NOMO-1 treated with DMSO at 0.1 percent for 48 hours (cell line): ENCODE results near the gene HS3ST5.

Source experiments
- DNase-seq: peaks from one replicate; lab custom pipeline; 2025; ENCODE audit not compliant: unreplicated experiment; lab: John Stamatoyannopoulos, UW

HS3ST5 gene

GRCh38 chr6:114342826-114343781 is at the start of gene HS3ST5:
TSS of gene HS3ST5 (minus strand) at chr6:114343023. CDS start at chr6:114062845, 280,178 bp downstream.
- no peak for DNase-seq

GRCh38 chr6:114390176-114390575 is 47.4 kb upstream of the HS3ST5 start:
- DNase-seq, result no peak

GRCh38 chr6:114389111-114389510 is 46.3 kb upstream of the HS3ST5 start:
- no peak for DNase-seq

- DNase-seq, result no peak
Observed at GRCh38 chr6:114382406-114382805, 39.6 kb upstream of the HS3ST5 start.

- no peak for DNase-seq
Observed at GRCh38 chr6:114377881-114378280, 35.1 kb upstream of the HS3ST5 start.

- DNase-seq, result no peak
Observed at GRCh38 chr6:114376611-114377175, 33.9 kb upstream of the HS3ST5 start.

- DNase-seq, result no peak
Observed at GRCh38 chr6:114375541-114376192, 32.8 kb upstream of the HS3ST5 start.

GRCh38 chr6:114367315-114367961 is 24.6 kb upstream of the HS3ST5 start:
- no peak for DNase-seq

GRCh38 chr6:114366899-114367298 is 24.1 kb upstream of the HS3ST5 start:
- no peak for DNase-seq

- DNase-seq, result no peak
Observed at GRCh38 chr6:114364301-114364700, 21.5 kb upstream of the HS3ST5 start.

- DNase-seq, result no peak
Observed at GRCh38 chr6:114362957-114363356, 20.1 kb upstream of the HS3ST5 start.

- no peak for DNase-seq
Observed at GRCh38 chr6:114362396-114362795, 19.6 kb upstream of the HS3ST5 start.

GRCh38 chr6:114361036-114361435 is 18.2 kb upstream of the HS3ST5 start:
- DNase-seq, result no peak

- DNase-seq, result no peak
Observed at GRCh38 chr6:114355300-114355699, 12.5 kb upstream of the HS3ST5 start.

- DNase-seq, result no peak
Observed at GRCh38 chr6:114354482-114354881, 11.7 kb upstream of the HS3ST5 start.

GRCh38 chr6:114346451-114346850 is 3.6 kb upstream of the HS3ST5 start:
- DNase-seq, result no peak

GRCh38 chr6:114344971-114345275 is 2.1 kb upstream of the HS3ST5 start:
- DNase-seq, result no peak

GRCh38 chr6:114344246-114344970 is 1.6 kb upstream of the HS3ST5 start:
- DNase-seq, result no peak

GRCh38 chr6:114343782-114344144 is 940 bp upstream of the HS3ST5 start:
- no peak for DNase-seq

GRCh38 chr6:114342086-114342825 is 567 bp downstream of the HS3ST5 start:
- no peak for DNase-seq
